Measurements from ENCODE around the gene AFM. TPM values are rescaled to one million over a fixed set of nuclear protein-coding genes. Genes with fewer than 3 reads are reported as not detected.

AFM gene
- total RNA-seq, 1 donor from 2014 or later: not detected

- DNase-seq: no peak
Observed at GRCh38 chr4:73450398-73451004, 31.0 kb upstream of the AFM start.

GRCh38 chr4:73451404-73451803 lies 30.1 kb upstream of the AFM start:
- no peak for DNase-seq

- DNase-seq: no peak
Observed at GRCh38 chr4:73451981-73452747, 29.4 kb upstream of the AFM start.

GRCh38 chr4:73452953-73453700 lies 28.4 kb upstream of the AFM start:
- no peak for DNase-seq

GRCh38 chr4:73453701-73454005 lies 27.9 kb upstream of the AFM start:
- no peak for DNase-seq

GRCh38 chr4:73454920-73455319 lies 26.6 kb upstream of the AFM start:
- no peak for DNase-seq

GRCh38 chr4:73456177-73457022 lies 25.1 kb upstream of the AFM start:
- DNase-seq: no peak

GRCh38 chr4:73458184-73459047 lies 23.1 kb upstream of the AFM start:
- DNase-seq: no peak

GRCh38 chr4:73459048-73459421 lies 22.5 kb upstream of the AFM start:
- no peak for DNase-seq

- DNase-seq: no peak
Observed at GRCh38 chr4:73460913-73461522, 20.5 kb upstream of the AFM start.

- DNase-seq: no peak
Observed at GRCh38 chr4:73468170-73468569, 13.4 kb upstream of the AFM start.

GRCh38 chr4:73470728-73471127 lies 10.8 kb upstream of the AFM start:
- DNase-seq: no peak

GRCh38 chr4:73477176-73477575 lies 4.4 kb upstream of the AFM start:
- DNase-seq: no peak

GRCh38 chr4:73479323-73479722 lies 2.2 kb upstream of the AFM start:
- no peak for DNase-seq

- DNase-seq: no peak
Observed at GRCh38 chr4:73485085-73485484, 3.5 kb downstream of the AFM start.

- no peak for DNase-seq
Observed at GRCh38 chr4:73485596-73485995, 4.1 kb downstream of the AFM start.

- DNase-seq: no peak
Observed at GRCh38 chr4:73486497-73486896, 5.0 kb downstream of the AFM start.

- no peak for DNase-seq
Observed at GRCh38 chr4:73487233-73487632, 5.7 kb downstream of the AFM start.

- no peak for DNase-seq
Observed at GRCh38 chr4:73499996-73500765, 18.6 kb downstream of the AFM start.

- no peak for DNase-seq
Observed at GRCh38 chr4:73501664-73502265, 20.2 kb downstream of the AFM start.
